Neural crest cell (in vitro differentiated cells): ENCODE measurements around the gene AKT3. TPM values are rescaled to one million over a fixed set of nuclear protein-coding genes. Genes with fewer than 3 reads are reported as not detected.

Source experiments
- DNase-seq: peaks from one replicate; pipeline ENCODE4 v3.0.0; 2021; ENCODE audit warnings: low read depth, mixed read lengths, low spot score
- H3K27ac Mint-ChIP-seq: one replicate; pipeline ENCODE4 v1.8.0; 2021; ENCODE audit warnings: mild to moderate bottlenecking, mixed read lengths; ENCODE audit not compliant: unreplicated experiment
- H3K27me3 Mint-ChIP-seq: 2 replicates; pipeline ENCODE4 v1.8.0; 2021; ENCODE audit warnings: low read depth, mild to moderate bottlenecking, mixed read lengths
- H3K36me3 Mint-ChIP-seq: 2 replicates; pipeline ENCODE4 v1.8.0; 2021; ENCODE audit warnings: low read depth, mild to moderate bottlenecking, mixed read lengths
- H3K4me1 Mint-ChIP-seq: 2 replicates; pipeline ENCODE4 v1.8.0; 2021; ENCODE audit warnings: mixed read lengths
- H3K4me3 Mint-ChIP-seq: one replicate; pipeline ENCODE4 v1.8.0; 2021; ENCODE audit warnings: mild to moderate bottlenecking, mixed read lengths
- H3K9me3 Mint-ChIP-seq: 2 replicates; pipeline ENCODE4 v1.8.0; 2021; ENCODE audit warnings: mixed read lengths
- CTCF ChIP-seq: fragments of 200-600 bp; sonication (generic); conservative IDR thresholded peaks from 2 replicates; pipeline ENCODE4 v1.5.0; 2021; ENCODE audit warnings: antibody characterized with exemption, mild to moderate bottlenecking
- total RNA-seq: library from RNA; stranded (reverse); gene quantifications from 2 replicates; pipeline ENCODE4 v1.2.1, GENCODE V29; 2021

The AKT3 gene
- total RNA-seq, 1 donor from 2014 or later, result 38.2 TPM

- Mint-ChIP-seq H3K27me3 (no peaks in the 10 kb centered on the region), H3K4me3 (no peak overlapping the region), H3K27ac (no peak overlapping the region), H3K36me3 (peaks cover 14% of the 10 kb centered on the region), H3K4me1 (peaks cover 22% of the 10 kb centered on the region), H3K9me3 (no peaks in the 10 kb centered on the region)
- no peak for DNase-seq
- no peak for TF ChIP-seq CTCF
These were observed 56.7 kb downstream of the AKT3 start for GRCh38 chr1:243793298-243793697.

- no peak overlapping the region for H3K4me3 Mint-ChIP-seq
- peak overlapping the region; percentile 58 for H3K27ac Mint-ChIP-seq
- no peak for DNase-seq
- H3K4me1 Mint-ChIP-seq, result peaks cover 22% of the 10 kb centered on the region
- peaks cover 14% of the 10 kb centered on the region for H3K36me3 Mint-ChIP-seq
- H3K9me3 Mint-ChIP-seq, result no peaks in the 10 kb centered on the region
- no peaks in the 10 kb centered on the region for H3K27me3 Mint-ChIP-seq
- TF ChIP-seq CTCF, result no peak
These were observed 57.2 kb downstream of the AKT3 start for GRCh38 chr1:243792891-243793290.

GRCh38 chr1:243792401-243792800, 57.6 kb downstream of the AKT3 start:
- TF ChIP-seq CTCF, result no peak
- no peaks in the 10 kb centered on the region for H3K9me3 Mint-ChIP-seq
- H3K4me3 Mint-ChIP-seq, result no peak overlapping the region
- no peaks in the 10 kb centered on the region for H3K27me3 Mint-ChIP-seq
- peaks cover 17% of the 10 kb centered on the region for H3K36me3 Mint-ChIP-seq
- H3K27ac Mint-ChIP-seq, result peak overlapping the region; percentile 58
- H3K4me1 Mint-ChIP-seq, result peaks cover 23% of the 10 kb centered on the region
- no peak for DNase-seq

- no peak for TF ChIP-seq CTCF
- Mint-ChIP-seq H3K4me3 (no peak overlapping the region), H3K27me3 (no peaks in the 10 kb centered on the region), H3K4me1 (peaks cover 30% of the 10 kb centered on the region), H3K27ac (no peak overlapping the region), H3K9me3 (no peaks in the 10 kb centered on the region), H3K36me3 (peaks cover 14% of the 10 kb centered on the region)
- no peak for DNase-seq
These were observed 58.3 kb downstream of the AKT3 start for GRCh38 chr1:243791586-243792267.

GRCh38 chr1:243790404-243790803, 59.6 kb downstream of the AKT3 start:
- H3K4me3 Mint-ChIP-seq, result no peak overlapping the region
- no peak for DNase-seq
- H3K27me3 Mint-ChIP-seq, result no peaks in the 10 kb centered on the region
- H3K36me3 Mint-ChIP-seq, result peaks cover 10% of the 10 kb centered on the region
- no peaks in the 10 kb centered on the region for H3K9me3 Mint-ChIP-seq
- H3K4me1 Mint-ChIP-seq, result peaks cover 43% of the 10 kb centered on the region
- no peak overlapping the region for H3K27ac Mint-ChIP-seq
- TF ChIP-seq CTCF, result no peak
